ENCODE data around the gene PLPPR1.

PLPPR1 gene

DNA sequence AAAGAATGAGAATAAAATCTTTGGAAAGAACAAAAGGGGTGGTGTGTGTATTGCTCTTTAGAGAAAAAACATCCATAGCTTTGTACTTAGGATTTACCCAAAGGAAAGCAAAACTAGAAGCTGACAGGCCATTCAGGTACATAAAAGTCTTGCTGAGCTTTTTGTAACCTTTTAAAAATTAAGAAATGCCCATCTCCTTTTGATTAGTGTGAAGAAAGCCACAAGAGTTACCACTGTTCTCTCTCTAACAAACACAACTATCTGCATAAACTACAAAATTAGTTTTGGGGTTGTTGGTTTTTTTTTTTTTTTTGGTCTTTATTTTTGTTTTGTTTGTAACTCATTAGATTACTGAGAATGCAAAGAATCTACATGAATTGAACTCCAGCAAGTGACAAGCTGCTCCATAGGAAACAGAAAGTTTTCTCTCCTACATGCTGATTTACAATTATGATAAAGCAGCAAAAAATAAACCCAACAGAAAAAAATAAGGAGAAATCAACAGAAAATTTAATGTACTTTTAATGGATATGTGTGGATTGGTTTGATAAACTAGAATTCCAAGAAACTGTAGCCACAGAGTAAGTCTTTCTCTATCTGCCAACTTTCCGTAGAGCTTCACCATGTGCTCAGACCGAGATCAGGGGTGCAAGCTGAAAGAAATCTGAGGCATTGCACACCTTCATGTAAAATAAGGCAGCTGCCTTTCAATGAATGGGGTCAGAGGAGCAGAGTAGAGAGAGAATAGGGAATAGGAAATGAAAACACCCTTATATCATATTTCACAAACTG lies 344.0 kb downstream of the PLPPR1 start:
- in situ Hi-C loops (cut with MboI; ENCODE audit: low sequenced_read_pairs): no loop called here
